ENCODE data around the gene FRMD4A.
A peak's percentile ranks its signal among the peaks of the same experiment; 100 is the strongest.
"Not testable (repeated sequence)": the region's sequence is repeated elsewhere in the genome, so short reads cannot be mapped to it uniquely, and the experiment has no call there.

FRMD4A gene

DNA sequence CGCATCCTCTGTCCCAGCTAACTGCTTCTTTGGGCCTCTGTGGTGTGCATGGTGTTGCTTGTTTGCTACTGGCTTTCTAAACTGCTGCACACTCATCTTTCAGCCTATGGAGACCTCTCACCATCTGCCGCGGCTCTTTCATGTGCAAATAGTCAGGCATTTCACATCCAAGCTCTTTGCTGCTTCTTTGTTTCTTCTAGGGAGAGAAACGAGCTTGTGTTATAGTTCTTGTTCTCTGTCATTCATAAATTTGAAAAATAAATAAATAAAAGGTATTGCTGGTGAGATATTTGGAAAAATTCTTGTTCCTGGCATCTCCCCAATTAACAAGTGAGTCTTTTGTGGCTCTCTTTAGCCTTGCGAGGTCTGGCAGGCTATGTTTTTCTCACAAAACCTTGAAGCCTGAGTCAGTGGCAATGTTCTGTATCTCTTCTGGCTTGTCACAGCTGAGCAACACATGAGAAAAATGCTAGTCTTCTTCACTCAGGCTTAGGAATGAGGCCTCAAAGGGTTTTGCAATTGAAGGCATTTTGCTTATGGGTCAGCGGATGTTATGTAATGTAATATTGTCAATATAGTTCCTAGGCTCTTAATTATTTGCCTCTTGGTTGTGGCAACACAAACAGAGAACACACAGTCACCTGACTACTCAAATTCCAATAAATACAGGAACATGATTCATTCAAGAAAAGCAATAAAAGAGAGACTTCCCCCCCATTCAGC is 274.0 kb downstream of the FRMD4A start:
- no peaks in the 10 kb centered on the region for H3K4me1 ChIP-seq (ENCODE audit: insufficient read depth, poor library complexity, severe bottlenecking)
- no peak overlapping the region for H3K4me3 ChIP-seq (ENCODE audit: severe bottlenecking)
- no peaks in the 10 kb centered on the region for H3K36me3 ChIP-seq (ENCODE audit: low read depth)
- H3K27ac ChIP-seq (ENCODE audit: poor library complexity, severe bottlenecking): peak overlapping the region; percentile 10
- no peaks in the 10 kb centered on the region for H3K27me3 ChIP-seq (ENCODE audit: insufficient read depth, poor library complexity, severe bottlenecking)
- ATAC-seq (ENCODE audit: low read depth) (peak; percentile 84), DNase-seq (ENCODE audit: low spot score) (no peak)
- TF ChIP-seq, protein P1, sequence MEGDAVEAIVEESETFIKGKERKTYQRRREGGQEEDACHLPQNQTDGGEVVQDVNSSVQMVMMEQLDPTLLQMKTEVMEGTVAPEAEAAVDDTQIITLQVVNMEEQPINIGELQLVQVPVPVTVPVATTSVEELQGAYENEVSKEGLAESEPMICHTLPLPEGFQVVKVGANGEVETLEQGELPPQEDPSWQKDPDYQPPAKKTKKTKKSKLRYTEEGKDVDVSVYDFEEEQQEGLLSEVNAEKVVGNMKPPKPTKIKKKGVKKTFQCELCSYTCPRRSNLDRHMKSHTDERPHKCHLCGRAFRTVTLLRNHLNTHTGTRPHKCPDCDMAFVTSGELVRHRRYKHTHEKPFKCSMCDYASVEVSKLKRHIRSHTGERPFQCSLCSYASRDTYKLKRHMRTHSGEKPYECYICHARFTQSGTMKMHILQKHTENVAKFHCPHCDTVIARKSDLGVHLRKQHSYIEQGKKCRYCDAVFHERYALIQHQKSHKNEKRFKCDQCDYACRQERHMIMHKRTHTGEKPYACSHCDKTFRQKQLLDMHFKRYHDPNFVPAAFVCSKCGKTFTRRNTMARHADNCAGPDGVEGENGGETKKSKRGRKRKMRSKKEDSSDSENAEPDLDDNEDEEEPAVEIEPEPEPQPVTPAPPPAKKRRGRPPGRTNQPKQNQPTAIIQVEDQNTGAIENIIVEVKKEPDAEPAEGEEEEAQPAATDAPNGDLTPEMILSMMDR (IDR thresholded peaks at IDR 0.05; ENCODE audit: poor library complexity, severe bottlenecking): no peak
- H3K9me3 ChIP-seq (ENCODE audit: severe bottlenecking): no peaks in the 10 kb centered on the region

DNA sequence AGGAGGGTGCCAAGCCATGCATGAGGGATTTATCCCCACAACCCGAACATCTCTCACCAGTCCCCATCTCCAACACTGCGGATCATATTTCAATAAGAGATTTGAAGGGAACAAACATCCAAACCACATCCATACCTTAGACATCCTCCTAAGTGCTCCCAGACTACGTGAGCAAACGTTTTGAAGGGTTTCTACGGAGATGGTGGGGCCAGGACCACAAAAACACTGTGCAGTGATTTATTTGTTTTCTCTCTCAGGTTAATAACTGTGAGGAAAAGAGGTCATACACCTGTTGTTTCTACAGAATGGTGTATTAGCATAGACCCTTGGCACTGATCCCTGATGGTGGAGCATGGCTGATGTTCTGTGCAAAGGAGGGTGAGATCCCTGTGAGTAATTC is 277.8 kb downstream of the FRMD4A start:
- DNase-seq (ENCODE audit: low spot score) (no peak), ATAC-seq (ENCODE audit: low read depth) (no peak)
- no peaks in the 10 kb centered on the region for H3K4me1 ChIP-seq (ENCODE audit: insufficient read depth, poor library complexity, severe bottlenecking)
- H3K27ac ChIP-seq (ENCODE audit: poor library complexity, severe bottlenecking): no peak overlapping the region
- H3K9me3 ChIP-seq (ENCODE audit: severe bottlenecking): no peaks in the 10 kb centered on the region
- TF ChIP-seq, protein P1 (IDR thresholded peaks at IDR 0.05; ENCODE audit: poor library complexity, severe bottlenecking): no peak
- H3K36me3 ChIP-seq (ENCODE audit: low read depth): no peaks in the 10 kb centered on the region
- no peak overlapping the region for H3K4me3 ChIP-seq (ENCODE audit: severe bottlenecking)
- H3K27me3 ChIP-seq (ENCODE audit: insufficient read depth, poor library complexity, severe bottlenecking): no peaks in the 10 kb centered on the region

DNA sequence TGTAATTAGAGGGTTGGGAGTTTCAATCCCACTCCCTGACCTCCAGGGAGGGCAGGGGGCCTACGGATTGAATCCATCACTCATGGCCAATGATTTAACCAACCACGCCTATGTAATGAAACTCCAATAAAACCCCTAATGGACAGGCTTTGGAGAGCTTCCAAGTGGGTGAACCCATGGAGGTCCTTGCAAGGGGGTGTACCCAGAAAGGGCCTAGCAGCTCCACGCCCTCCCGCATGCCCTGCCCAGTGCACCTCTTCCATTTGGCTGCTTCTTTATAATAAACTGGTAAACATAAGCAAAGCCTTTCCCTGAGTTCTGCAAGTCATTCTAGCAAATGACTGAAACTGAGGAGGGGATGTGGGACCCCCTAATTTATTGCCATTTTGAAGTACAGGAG is 280.1 kb downstream of the FRMD4A start:
- Histone ChIP-seq H3K4me3 (ENCODE audit: severe bottlenecking) (no peak overlapping the region), H3K27me3 (ENCODE audit: insufficient read depth, poor library complexity, severe bottlenecking) (no peaks in the 10 kb centered on the region), H3K36me3 (ENCODE audit: low read depth) (no peaks in the 10 kb centered on the region), H3K9me3 (ENCODE audit: severe bottlenecking) (no peaks in the 10 kb centered on the region), H3K4me1 (ENCODE audit: insufficient read depth, poor library complexity, severe bottlenecking) (no peaks in the 10 kb centered on the region), H3K27ac (ENCODE audit: poor library complexity, severe bottlenecking) (no peak overlapping the region)
- DNase-seq (ENCODE audit: low spot score): no peak
- ATAC-seq (ENCODE audit: low read depth): no peak
- TF ChIP-seq, protein P1 (IDR thresholded peaks at IDR 0.05; ENCODE audit: poor library complexity, severe bottlenecking): no peak

DNA sequence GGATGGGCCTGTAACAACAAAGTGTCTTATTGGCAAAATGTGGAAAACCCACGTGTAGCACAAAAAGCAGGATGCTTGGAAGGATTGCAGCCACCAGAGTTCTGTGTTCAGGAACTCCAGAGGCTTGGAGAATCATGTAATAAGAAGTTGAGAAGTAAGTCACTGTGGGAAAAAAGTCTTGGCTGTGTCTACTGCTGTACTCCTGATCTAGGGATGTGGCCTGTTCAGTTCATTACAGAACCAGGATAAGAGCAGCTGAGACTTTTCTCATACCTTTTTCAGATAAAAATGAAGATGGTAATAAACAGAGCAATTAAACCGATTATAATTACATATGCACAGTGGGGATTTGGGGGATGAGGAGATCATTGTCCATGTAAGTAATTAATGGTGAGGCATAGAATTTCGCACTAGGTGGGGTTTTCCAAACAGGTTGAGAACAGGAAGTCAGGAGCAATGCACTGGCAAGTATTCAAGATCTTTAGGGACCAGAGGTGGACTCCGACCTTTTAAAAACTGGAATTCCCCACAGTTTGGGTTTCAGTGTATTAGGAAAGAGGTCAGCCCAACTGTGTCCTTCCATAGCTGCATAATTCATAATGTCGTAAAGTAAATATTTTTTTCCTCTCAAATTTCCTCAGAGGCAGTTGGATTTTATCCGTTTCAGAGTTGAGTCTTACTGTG is 281.7 kb downstream of the FRMD4A start:
- TF ChIP-seq, protein P1 (IDR thresholded peaks at IDR 0.05; ENCODE audit: poor library complexity, severe bottlenecking): no peak
- no peaks in the 10 kb centered on the region for H3K36me3 ChIP-seq (ENCODE audit: low read depth)
- no peaks in the 10 kb centered on the region for H3K9me3 ChIP-seq (ENCODE audit: severe bottlenecking)
- DNase-seq (ENCODE audit: low spot score): no peak
- no peak for ATAC-seq (ENCODE audit: low read depth)
- no peaks in the 10 kb centered on the region for H3K4me1 ChIP-seq (ENCODE audit: insufficient read depth, poor library complexity, severe bottlenecking)
- no peak overlapping the region for H3K27ac ChIP-seq (ENCODE audit: poor library complexity, severe bottlenecking)
- H3K4me3 ChIP-seq (ENCODE audit: severe bottlenecking): no peak overlapping the region
- H3K27me3 ChIP-seq (ENCODE audit: insufficient read depth, poor library complexity, severe bottlenecking): no peaks in the 10 kb centered on the region

DNA sequence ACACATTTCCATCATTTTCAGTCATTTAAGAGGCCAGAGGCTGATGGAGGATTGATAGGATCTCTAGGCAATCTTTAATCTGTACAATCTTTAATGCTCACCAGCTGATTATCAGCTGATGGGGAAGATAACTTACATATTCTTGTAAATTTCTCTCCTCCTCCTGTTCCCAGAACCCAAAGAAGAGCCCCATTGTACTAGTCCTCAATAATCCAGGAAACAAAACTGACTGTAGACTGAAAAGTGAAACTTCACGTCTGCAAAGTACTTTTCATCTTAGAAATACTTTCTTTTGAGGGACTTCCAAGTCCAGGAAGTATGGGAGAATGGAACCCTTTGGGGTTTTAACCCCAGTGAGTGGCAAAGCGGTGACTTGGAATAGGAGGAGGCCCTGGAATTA is 283.3 kb downstream of the FRMD4A start:
- Histone ChIP-seq H3K36me3 (ENCODE audit: low read depth) (no peaks in the 10 kb centered on the region), H3K9me3 (ENCODE audit: severe bottlenecking) (no peaks in the 10 kb centered on the region), H3K4me1 (ENCODE audit: insufficient read depth, poor library complexity, severe bottlenecking) (no peaks in the 10 kb centered on the region), H3K4me3 (ENCODE audit: severe bottlenecking) (no peak overlapping the region), H3K27ac (ENCODE audit: poor library complexity, severe bottlenecking) (no peak overlapping the region), H3K27me3 (ENCODE audit: insufficient read depth, poor library complexity, severe bottlenecking) (no peaks in the 10 kb centered on the region)
- DNase-seq (ENCODE audit: low spot score): no peak
- TF ChIP-seq, protein P1 (IDR thresholded peaks at IDR 0.05; ENCODE audit: poor library complexity, severe bottlenecking): no peak
- ATAC-seq (ENCODE audit: low read depth): no peak

DNA sequence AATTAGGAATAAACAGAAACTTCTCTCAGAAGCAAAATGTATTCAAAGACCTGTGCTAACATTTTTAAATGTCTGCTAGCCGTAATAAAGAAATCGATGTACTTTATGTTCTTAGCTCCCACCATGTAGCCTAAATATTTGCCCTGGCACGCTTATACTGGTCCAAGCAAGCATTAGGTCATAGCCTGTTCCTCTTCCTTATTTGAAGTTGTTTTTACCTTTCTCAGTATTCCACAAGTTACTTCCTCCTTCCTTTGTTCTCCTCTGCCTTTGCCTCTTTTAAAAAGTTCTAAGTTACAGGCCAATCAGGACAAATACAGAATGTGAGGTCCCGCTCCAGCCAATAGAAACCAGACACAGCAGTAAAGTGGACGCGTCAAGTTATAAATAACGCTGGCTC is 288.7 kb downstream of the FRMD4A start:
- not testable (repeated sequence) for H3K4me1 ChIP-seq (ENCODE audit: insufficient read depth, poor library complexity, severe bottlenecking); H3K9me3 ChIP-seq (ENCODE audit: severe bottlenecking); ATAC-seq (ENCODE audit: low read depth); DNase-seq (ENCODE audit: low spot score); H3K4me3 ChIP-seq (ENCODE audit: severe bottlenecking); H3K27ac ChIP-seq (ENCODE audit: poor library complexity, severe bottlenecking); H3K27me3 ChIP-seq (ENCODE audit: insufficient read depth, poor library complexity, severe bottlenecking); H3K36me3 ChIP-seq (ENCODE audit: low read depth)
